PC-9 (cell line): ENCODE results near the gene CNOT10.

Source experiments
- CTCF ChIP-seq: fragments of 200-600 bp; sonication (generic); conservative IDR thresholded peaks from 2 replicates; pipeline ENCODE4 v1.6.1; 2017; ENCODE audit warnings: mixed run types, antibody characterized with exemption, mild to moderate bottlenecking, moderate library complexity
- EZH2 ChIP-seq: fragments of 200-600 bp; sonication (generic); IDR thresholded peaks from 2 replicates; pipeline ENCODE4 v1.8.0; 2017; ENCODE audit warnings: antibody characterized with exemption, low read depth

DNA sequence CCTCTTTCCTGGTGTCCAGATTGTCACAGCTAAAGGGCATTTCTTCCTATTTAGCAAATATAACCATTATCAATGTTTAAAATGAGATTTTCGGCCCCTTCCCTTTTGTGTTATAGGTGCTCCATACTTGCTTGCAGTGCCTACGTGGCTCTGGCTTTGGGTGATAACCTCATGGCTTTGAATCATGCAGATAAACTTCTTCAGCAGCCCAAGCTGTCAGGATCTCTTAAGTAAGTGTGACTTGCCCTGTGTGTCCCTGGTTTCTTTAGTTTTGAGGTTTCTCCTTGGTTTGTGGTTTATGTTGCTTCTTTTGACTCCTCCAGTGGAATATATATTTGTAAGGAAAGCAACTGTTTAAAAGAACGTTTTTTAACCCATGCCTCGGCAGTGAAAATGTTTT, 74.4 kb downstream of the CNOT10 start:
- TF ChIP-seq CTCF (no peak), EZH2 (no peak)
